DMS53 (cell line): ENCODE results near the gene EIF4EBP2.

Experiments
- DNase-seq: peaks from one replicate; lab custom pipeline; 2025; lab: John Stamatoyannopoulos, UW

The EIF4EBP2 gene

GRCh38 chr10:70432561-70433263, 28.8 kb downstream of the EIF4EBP2 start:
- no peak for DNase-seq

GRCh38 chr10:70433581-70434280, 29.8 kb downstream of the EIF4EBP2 start:
- no peak for DNase-seq

- DNase-seq: no peak
Observed at GRCh38 chr10:70435241-70436085, 31.5 kb downstream of the EIF4EBP2 start.

GRCh38 chr10:70437721-70438120, 33.8 kb downstream of the EIF4EBP2 start:
- no peak for DNase-seq

GRCh38 chr10:70440296-70441160, 36.6 kb downstream of the EIF4EBP2 start:
- peak; percentile 57 for DNase-seq

- peak; percentile 56 for DNase-seq
Observed at GRCh38 chr10:70441161-70441894, 37.4 kb downstream of the EIF4EBP2 start, which contains the start of gene NODAL. TSS of gene NODAL (minus strand) at chr10:70441681. CDS start at chr10:70441667, 14 bp downstream.

- peak; percentile 65 for DNase-seq
Observed at GRCh38 chr10:70441895-70442309, 38.0 kb downstream of the EIF4EBP2 start.

- peak; percentile 71 for DNase-seq
Observed at GRCh38 chr10:70442332-70442988, 38.5 kb downstream of the EIF4EBP2 start.

GRCh38 chr10:70444744-70445143, 40.8 kb downstream of the EIF4EBP2 start:
- DNase-seq: no peak

- no peak for DNase-seq
Observed at GRCh38 chr10:70445718-70446657, 42.0 kb downstream of the EIF4EBP2 start.

GRCh38 chr10:70448236-70448635, 44.3 kb downstream of the EIF4EBP2 start:
- no peak for DNase-seq

- DNase-seq: no peak
Observed at GRCh38 chr10:70455213-70455630, 51.3 kb downstream of the EIF4EBP2 start.

GRCh38 chr10:70456164-70456563, 52.2 kb downstream of the EIF4EBP2 start:
- DNase-seq: no peak

GRCh38 chr10:70457759-70458305, 53.9 kb downstream of the EIF4EBP2 start:
- no peak for DNase-seq

- DNase-seq: peak; percentile 90
Observed at GRCh38 chr10:70458329-70459060, 54.5 kb downstream of the EIF4EBP2 start.

GRCh38 chr10:70459061-70459773, 55.3 kb downstream of the EIF4EBP2 start:
- no peak for DNase-seq

GRCh38 chr10:70459774-70460490, 56.0 kb downstream of the EIF4EBP2 start:
- no peak for DNase-seq
